ENCODE measurements around the gene ZNF133.

Gene ZNF133

DNA sequence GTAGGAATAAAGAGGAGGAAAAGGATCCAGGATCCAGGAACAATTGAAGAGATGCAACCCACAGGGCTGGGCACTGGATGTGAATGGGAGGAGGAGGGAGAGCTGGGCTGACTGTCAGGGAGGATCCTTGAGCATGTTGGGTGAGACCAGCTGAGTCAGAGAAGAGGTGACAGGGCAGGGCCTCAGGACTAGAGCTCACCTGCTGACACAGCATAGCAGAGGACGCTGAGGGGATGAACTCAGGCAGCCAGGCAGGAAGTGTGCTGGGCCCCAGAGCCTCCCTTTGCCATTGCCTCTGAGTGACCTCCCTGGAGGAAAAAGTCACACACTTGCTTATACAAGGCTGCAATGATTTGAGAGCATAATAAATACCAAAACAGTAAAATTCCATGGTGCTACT is 72.3 kb downstream of the ZNF133 start:
- no peak overlapping the region for H3K4me3 ChIP-seq (ENCODE audit: low read depth, low read length)
- TF ChIP-seq, protein P1, sequence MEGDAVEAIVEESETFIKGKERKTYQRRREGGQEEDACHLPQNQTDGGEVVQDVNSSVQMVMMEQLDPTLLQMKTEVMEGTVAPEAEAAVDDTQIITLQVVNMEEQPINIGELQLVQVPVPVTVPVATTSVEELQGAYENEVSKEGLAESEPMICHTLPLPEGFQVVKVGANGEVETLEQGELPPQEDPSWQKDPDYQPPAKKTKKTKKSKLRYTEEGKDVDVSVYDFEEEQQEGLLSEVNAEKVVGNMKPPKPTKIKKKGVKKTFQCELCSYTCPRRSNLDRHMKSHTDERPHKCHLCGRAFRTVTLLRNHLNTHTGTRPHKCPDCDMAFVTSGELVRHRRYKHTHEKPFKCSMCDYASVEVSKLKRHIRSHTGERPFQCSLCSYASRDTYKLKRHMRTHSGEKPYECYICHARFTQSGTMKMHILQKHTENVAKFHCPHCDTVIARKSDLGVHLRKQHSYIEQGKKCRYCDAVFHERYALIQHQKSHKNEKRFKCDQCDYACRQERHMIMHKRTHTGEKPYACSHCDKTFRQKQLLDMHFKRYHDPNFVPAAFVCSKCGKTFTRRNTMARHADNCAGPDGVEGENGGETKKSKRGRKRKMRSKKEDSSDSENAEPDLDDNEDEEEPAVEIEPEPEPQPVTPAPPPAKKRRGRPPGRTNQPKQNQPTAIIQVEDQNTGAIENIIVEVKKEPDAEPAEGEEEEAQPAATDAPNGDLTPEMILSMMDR (IDR thresholded peaks at IDR 0.05; ENCODE audit: borderline replicate concordance, insufficient read depth, low read depth, low read length), result no peak

DNA sequence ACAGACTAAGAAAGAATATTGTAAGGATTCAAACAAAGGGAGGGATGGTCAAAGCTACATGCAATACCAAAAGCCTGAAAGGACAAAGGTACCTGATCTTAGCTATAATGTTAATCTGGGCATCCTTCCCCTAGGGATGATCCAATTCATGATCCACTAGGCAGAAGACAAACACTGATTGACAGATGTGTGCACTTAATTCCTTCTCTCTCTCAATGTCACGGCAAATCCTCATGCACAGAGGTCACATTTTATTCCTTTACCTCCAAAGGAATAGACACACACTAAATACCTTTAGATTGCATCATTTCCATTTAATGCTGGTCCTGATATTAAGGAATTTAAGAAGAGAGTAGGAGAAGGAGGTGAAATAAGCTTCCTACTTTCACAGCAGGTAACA is 73.4 kb downstream of the ZNF133 start:
- no peak overlapping the region for H3K4me3 ChIP-seq (ENCODE audit: low read depth, low read length)
- TF ChIP-seq, protein P1 (IDR thresholded peaks at IDR 0.05; ENCODE audit: borderline replicate concordance, insufficient read depth, low read depth, low read length), result no peak

DNA sequence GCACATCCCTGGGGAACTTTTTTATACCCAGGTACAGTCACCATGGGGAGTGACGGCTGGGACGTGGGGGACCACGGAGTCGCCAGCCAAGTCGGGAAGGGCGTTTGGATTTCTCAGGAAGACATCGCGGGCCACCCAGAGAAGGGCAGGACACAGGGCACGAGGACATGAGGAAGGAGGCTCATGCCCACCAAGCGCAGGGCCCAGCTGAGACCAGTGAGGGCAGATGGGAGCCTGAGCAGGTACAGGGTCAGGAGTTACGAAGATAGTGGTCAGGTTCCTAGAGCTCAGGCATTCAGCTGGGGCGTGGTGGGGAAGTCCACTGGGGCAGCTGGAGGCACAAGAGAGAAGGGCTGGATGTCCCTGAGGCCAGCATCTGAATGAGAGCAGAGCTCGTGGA is 74.6 kb downstream of the ZNF133 start:
- TF ChIP-seq, protein P1 (IDR thresholded peaks at IDR 0.05; ENCODE audit: borderline replicate concordance, insufficient read depth, low read depth, low read length), result no peak
- H3K4me3 ChIP-seq (ENCODE audit: low read depth, low read length), result no peak overlapping the region

DNA sequence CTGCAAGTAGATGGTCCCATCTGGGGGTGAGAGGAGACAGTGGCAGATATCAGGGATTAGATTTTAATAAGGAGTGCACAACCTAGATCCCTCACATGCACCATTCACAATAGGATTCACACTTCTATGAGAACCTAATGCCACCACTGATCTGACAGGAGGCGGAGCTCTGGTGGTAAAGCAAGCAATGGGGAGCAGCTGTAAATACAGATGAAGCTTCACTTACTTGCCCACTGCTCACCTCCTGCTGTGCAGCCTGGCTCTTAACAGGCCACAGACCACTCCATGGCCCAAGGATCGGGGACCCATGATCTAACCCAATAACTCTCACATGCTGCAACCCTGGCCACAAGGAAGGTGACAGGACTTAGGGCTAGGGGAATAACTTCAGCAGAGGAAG is 75.4 kb downstream of the ZNF133 start:
- H3K4me3 ChIP-seq (ENCODE audit: low read depth, low read length), result no peak overlapping the region
- TF ChIP-seq, protein P1 (IDR thresholded peaks at IDR 0.05; ENCODE audit: borderline replicate concordance, insufficient read depth, low read depth, low read length), result no peak

DNA sequence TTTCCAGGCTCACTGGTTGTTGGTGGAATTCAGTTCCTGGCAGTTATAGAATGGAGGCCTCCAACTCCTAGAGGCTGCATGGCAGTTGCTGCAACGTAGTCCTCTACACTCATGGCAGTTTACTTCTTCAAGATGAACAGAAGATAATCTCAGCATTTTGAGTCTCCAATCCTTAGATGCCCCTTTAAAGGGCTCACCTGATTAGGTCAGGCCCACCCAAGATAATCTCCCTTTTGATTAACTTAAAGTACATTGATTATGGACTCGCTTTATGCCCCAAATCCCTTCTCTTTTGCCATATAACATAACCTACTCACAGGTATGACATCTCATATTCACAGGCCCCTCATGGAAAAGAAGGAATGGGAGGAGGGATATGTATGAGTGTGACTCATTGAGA is 76.4 kb downstream of the ZNF133 start:
- no peak overlapping the region for H3K4me3 ChIP-seq (ENCODE audit: low read depth, low read length)
- TF ChIP-seq, protein P1 (IDR thresholded peaks at IDR 0.05; ENCODE audit: borderline replicate concordance, insufficient read depth, low read depth, low read length), result no peak

All from GM12875 (cell line).